ENCODE measurements around the gene PCDHGA7.
"Not testable (repeated sequence)": the region's sequence is repeated elsewhere in the genome, so short reads cannot be mapped to it uniquely, and the experiment has no call there.

The PCDHGA7 gene

DNA sequence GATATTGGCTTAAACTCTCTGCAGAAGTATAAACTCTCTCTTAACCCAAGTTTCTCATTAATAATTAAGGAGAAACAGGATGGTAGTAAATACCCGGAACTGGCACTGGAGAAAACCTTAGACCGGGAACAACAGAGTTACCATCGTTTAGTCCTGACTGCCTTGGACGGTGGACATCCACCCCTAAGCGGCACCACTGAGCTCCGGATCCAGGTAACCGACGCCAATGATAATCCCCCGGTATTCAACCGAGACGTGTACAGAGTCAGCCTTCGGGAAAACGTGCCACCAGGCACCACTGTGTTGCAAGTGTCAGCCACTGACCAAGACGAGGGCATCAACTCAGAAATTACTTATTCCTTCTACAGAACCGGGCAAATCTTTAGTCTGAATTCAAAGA is 16.1 kb downstream of the PCDHGA7 start:
- no peak for DNase-seq (ENCODE audit: low read depth in 2 of 2)

DNA sequence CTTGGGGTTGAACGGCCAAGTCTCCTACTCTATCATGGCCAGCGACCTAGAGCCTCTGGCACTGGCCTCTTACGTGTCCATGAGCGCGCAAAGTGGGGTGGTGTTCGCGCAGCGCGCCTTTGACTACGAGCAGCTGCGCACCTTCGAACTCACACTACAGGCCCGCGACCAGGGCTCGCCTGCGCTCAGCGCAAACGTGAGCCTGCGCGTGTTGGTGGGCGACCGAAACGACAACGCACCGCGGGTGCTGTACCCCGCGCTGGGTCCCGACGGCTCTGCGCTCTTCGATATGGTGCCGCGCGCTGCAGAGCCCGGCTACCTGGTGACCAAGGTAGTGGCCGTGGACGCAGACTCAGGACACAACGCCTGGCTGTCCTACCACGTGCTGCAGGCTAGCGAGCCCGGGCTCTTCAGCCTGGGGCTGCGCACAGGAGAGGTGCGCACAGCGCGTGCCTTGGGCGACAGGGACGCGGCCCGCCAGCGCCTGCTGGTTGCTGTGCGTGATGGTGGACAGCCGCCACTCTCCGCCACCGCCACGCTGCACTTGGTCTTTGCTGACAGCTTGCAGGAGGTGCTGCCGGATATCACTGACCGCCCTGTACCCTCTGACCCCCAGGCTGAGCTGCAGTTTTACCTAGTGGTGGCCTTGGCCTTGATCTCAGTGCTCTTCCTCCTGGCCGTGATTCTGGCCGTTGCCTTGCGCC is 17.2 kb downstream of the PCDHGA7 start:
- DNase-seq (ENCODE audit: low read depth in 2 of 2), result no peak

DNA sequence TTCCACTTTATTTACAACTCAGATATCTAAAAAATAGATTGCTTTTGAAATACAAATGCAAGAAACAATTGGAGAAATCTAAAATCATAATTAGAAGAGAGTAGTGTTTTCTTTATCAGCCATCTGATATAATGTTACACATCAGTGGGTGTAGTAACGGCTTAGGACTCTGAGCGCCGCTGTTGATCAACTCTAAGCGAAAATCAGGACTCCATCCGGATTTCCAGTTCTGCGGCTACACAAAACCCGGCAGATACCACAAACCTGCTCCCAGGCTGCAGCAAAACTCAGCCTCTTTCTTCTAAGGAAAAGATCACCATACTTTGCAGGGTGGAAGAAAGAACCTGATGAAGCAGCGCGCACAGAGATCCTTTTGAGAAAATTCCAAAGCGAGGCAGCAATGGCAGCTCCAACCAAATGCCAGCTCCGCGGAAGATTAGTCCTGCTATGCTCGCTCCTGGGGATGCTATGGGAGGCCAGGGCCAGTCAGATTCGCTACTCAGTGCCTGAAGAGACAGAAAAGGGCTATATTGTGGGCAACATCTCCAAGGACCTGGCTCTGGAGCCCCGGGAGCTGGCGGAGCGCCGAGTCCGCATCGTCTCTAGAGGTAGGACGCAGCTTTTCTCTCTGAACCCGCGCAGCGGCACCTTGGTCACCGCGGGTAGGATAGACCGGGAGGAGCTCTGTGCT is 20.2 kb downstream of the PCDHGA7 start, which contains the start of gene PCDHGA9:
Gene PCDHGA9 (plus strand): TSS at position 226 of the 691 bp plus-strand sequence. CDS start 175 bp downstream, at position 401.
- no peak for DNase-seq (ENCODE audit: low read depth in 2 of 2)

DNA sequence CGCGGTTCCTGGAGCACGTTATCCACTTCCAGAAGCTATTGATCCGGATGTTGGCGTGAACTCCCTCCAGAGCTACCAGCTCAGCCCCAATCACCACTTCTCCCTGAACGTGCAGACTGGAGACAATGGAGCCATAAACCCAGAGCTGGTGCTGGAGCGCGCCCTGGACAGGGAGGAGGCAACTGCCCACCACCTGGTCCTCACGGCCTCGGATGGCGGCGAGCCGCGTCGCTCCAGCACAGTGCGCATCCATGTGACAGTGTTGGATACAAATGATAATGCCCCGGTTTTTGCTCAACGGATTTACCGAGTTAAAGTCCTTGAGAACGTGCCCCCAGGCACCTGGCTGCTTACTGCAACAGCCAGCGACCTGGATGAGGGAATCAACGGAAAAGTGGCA is 20.8 kb downstream of the PCDHGA7 start:
- no peak for DNase-seq (ENCODE audit: low read depth in 2 of 2)

DNA sequence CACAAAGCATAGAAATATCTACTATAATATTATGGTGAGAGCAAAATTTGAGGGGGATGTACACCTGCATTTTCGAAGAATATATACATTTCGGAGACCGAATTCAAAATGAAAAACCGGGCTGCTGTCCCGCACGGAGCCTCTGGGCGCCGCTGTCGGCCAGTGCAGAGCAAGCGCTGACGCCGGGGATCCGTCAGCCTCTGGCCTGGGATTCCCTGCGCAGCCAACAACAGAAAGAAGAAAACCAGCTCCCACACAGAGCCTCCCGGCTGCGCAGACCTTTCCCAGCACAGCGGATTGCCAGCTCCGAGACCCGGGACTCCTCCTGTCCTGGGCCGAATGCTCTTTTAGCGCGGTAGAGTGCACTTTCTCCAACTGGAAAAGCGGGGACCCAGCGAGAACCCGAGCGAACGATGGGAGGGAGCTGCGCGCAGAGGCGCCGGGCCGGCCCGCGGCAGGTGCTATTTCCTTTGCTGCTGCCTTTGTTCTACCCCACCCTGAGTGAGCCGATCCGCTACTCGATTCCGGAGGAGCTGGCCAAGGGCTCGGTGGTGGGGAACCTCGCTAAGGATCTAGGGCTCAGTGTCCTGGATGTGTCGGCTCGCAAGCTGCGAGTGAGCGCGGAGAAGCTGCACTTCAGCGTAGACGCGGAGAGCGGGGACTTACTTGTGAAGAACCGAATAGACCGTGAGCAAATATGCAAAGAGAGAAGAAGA is 25.4 kb downstream of the PCDHGA7 start, which contains the start of gene PCDHGB6:
Gene PCDHGB6 (plus strand): TSS at position 232 of the 716 bp plus-strand sequence. CDS start 182 bp downstream, at position 414.
- DNase-seq (ENCODE audit: low read depth in 2 of 2), result not testable (repeated sequence)

DNA sequence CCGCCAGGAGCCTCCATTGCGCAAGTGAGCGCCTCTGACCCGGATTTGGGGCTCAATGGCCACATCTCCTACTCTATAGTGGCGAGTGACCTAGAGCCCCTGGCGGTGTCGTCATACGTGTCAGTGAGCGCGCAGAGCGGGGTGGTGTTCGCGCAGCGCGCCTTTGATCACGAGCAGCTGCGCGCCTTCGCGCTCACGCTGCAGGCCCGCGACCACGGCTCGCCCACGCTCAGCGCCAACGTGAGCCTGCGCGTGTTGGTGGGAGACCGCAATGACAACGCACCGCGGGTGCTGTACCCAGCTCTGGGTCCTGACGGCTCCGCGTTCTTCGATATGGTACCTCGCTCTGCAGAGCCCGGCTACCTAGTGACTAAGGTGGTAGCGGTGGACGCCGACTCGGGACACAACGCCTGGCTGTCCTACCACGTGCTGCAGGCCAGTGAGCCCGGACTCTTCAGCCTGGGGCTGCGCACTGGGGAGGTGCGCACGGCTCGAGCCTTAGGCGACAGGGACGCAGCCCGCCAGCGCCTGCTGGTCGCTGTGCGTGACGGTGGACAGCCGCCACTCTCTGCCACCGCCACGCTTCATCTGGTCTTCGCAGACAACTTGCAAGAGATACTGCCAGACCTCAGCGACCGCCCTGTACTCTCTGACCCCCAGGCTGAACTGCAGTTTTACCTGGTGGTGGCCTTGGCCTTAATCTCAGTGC is 27.2 kb downstream of the PCDHGA7 start:
- DNase-seq (ENCODE audit: low read depth in 2 of 2), result no peak

DNA sequence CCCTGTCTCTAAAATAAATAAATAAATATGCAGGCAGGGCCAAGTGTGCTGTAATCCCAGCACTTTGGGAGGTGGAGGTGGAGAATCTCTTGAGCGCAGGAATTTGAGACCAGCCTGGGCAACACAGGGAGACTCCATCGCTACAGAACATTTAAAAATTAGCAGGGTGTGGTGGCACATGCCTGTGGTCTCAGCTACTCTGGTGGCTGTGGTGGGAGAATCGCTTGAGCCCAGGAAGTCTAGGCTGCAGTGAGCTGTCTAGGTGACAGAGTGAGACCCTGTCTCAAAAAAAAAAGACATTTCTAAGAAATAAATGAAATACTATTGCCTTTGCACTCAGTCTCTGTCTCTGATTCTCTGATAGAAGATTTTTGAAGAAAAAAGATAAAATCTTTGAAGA is 29.0 kb downstream of the PCDHGA7 start:
- DNase-seq (ENCODE audit: low read depth in 2 of 2), result no peak

DNA sequence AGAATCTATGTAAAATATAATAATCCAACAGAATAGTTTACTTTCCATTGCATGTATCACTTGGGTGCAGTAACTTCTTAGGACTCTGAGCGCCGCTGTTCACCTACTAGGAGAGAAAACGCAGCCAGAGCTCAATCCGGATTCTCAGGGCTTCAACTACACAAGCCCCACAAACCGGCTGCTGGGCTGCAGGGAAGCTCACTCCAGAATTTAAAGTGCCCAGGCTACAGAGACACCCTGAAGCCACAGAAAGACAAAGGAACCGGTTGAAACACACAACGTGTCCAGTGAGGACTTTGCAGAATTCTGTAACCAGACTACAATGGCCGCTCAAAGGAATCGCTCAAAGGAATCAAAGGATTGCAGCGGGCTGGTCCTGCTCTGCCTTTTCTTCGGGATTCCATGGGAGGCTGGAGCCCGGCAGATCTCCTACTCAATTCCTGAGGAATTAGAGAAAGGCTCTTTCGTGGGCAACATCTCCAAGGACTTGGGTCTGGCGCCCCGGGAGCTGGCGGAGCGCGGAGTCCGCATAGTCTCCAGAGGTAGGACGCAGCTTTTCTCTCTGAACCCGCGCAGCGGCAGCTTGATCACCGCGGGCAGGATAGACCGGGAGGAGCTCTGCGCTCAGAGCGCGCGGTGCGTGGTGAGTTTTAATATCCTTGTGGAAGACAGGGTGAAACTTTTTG is 30.5 kb downstream of the PCDHGA7 start, which contains the start of gene PCDHGA10:
Gene PCDHGA10 (plus strand): TSS at position 134 of the 686 bp plus-strand sequence. CDS start 189 bp downstream, at position 323.
- peak in 1 of 2 donors; percentile 38 for DNase-seq (ENCODE audit: low read depth in 2 of 2)

DNA sequence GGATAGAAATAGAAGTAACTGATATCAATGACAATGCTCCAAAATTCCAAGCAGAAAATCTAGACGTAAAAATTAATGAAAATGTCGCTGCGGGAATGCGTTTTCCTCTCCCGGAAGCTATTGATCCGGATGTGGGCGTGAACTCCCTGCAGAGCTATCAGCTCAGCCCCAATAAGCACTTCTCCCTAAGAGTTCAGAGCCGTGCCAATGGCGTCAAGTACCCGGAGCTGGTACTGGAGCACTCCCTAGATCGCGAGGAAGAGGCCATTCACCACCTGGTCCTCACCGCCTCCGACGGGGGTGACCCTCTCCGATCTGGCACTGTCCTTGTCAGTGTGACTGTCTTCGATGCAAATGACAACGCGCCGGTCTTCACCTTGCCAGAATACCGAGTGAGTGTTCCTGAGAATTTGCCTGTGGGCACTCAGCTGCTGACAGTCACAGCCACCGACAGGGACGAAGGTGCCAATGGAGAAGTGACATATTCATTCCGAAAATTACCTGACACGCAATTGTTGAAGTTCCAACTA is 31.1 kb downstream of the PCDHGA7 start:
- DNase-seq (ENCODE audit: low read depth in 2 of 2), result no peak

DNA sequence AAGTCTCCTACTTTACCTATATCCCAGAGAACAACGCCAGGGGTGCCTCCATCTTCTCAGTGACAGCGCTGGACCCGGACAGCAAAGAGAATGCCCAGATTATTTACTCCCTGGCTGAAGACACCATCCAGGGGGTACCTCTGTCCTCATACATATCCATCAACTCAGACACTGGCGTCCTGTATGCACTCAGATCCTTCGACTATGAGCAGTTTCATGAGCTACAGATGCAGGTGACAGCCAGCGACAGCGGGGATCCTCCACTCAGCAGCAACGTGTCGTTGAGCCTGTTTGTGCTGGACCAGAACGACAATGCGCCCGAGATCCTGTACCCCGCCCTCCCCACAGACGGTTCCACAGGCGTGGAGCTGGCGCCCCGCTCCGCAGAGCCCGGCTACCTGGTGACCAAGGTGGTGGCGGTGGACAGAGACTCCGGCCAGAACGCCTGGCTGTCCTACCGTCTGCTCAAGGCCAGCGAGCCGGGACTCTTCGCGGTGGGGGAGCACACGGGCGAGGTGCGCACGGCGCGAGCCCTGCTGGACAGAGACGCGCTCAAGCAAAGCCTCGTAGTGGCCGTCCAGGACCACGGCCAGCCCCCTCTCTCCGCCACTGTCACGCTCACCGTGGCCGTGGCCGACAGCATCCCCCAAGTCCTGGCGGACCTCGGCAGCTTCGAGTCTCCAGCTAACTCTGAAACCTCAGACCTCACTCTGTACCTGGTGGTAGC is 32.2 kb downstream of the PCDHGA7 start:
- not testable (repeated sequence) for DNase-seq (ENCODE audit: low read depth in 2 of 2)

DNA sequence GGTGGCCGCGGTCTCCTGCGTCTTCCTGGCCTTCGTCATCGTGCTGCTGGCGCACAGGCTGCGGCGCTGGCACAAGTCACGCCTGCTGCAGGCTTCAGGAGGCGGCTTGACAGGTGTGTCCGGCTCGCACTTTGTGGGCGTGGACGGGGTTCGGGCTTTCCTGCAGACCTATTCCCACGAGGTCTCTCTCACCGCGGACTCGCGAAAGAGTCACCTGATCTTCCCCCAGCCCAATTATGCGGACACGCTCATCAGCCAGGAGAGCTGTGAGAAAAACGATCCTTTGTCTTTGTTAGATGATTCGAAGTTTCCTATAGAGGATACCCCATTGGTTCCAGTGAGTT is 32.7 kb downstream of the PCDHGA7 start:
- DNase-seq (ENCODE audit: low read depth in 2 of 2), result not testable (repeated sequence)

DNA sequence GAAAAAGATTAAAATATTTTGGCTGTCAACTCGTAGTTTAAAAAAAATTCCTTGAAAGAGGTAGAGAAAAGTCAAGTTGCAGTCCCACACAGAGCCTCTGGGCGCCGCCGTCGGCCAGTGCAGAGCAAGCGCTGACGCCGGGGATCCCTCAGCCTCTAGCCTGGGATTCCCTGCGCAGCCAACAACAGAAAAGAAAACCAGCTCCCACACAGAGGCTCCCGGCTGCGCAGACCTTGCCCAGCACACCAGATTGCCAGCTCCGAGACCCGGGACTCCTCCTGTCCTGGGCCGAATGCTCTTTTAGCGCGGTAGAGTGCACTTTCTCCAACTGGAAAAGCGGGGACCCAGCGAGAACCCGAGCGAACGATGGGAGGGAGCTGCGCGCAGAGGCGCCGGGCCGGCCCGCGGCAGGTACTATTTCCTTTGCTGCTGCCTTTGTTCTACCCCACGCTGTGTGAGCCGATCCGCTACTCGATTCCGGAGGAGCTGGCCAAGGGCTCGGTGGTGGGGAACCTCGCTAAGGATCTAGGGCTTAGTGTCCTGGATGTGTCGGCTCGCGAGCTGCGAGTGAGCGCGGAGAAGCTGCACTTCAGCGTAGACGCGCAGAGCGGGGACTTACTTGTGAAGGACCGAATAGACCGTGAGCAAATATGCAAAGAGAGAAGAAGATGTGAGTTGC is 35.1 kb downstream of the PCDHGA7 start, which contains the start of gene PCDHGB7:
Gene PCDHGB7 (plus strand): TSS at position 184 of the 679 bp plus-strand sequence. CDS start 183 bp downstream, at position 367.
- DNase-seq (ENCODE audit: low read depth in 2 of 2), result not testable (repeated sequence)

DNA sequence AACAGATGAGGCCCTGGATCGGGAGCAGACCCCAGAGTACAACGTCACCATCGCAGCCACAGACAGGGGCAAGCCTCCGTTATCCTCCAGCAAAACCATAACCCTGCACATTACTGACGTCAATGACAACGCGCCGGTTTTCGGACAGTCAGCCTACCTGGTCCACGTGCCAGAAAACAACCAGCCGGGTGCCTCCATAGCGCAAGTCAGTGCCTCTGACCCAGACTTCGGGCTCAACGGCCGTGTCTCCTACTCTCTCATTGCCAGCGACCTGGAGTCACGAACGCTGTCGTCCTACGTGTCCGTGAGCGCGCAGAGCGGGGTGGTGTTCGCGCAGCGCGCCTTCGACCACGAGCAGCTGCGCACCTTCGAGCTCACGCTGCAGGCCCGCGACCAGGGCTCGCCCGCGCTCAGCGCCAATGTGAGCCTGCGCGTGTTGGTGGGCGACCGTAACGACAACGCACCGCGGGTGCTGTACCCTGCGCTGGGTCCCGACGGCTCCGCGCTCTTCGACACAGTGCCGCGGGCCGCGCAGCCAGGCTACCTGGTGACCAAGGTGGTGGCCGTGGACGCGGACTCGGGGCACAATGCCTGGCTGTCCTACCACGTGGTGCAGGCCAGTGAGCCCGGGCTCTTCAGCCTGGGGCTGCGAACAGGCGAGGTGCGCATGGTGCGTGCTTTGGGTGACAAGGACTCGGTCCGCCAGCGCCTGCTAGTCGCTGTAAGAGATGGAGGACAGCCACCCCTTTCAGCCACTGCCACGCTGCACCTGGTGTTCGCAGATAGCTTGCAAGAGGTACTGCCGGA is 36.7 kb downstream of the PCDHGA7 start:
- no peak for DNase-seq (ENCODE audit: low read depth in 2 of 2)

DNA sequence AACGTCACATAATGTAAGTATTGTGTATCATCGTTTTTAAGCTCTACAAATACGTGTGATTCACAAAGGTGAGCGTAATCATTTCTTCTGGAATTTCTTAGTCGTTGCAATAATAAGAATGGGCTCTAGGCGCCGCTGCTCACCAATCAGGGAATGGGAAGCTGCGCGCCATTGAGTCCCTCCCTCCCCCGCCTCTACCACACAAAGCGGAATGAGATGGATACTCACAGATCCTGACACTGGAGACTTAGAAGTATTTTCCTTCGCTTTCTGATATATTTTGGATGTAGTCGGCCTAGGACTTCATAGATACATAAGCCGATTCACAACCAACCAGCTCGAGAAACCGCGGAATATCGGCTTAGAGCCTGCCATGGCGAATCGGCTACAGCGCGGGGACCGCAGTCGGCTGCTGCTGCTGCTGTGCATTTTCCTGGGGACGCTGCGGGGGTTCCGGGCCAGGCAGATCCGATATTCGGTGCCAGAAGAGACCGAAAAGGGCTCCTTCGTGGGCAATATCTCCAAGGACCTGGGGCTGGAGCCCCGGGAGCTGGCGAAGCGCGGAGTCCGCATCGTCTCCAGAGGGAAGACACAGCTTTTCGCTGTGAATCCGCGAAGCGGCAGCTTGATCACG is 38.4 kb downstream of the PCDHGA7 start, which contains the start of gene PCDHGA11:
Gene PCDHGA11 (plus strand): TSS at position 197 of the 634 bp plus-strand sequence. CDS start 177 bp downstream, at position 374.
- no peak for DNase-seq (ENCODE audit: low read depth in 2 of 2)

DNA sequence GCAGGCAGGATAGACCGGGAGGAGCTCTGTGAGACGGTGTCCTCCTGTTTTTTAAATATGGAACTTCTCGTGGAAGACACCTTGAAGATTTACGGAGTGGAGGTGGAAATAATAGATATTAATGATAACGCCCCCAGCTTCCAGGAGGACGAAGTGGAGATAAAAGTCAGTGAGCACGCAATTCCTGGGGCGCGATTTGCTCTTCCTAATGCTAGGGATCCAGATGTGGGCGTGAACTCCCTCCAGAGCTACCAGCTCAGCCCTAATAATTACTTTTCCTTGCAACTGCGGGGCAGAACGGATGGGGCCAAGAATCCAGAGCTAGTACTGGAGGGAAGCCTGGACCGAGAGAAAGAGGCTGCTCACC is 38.9 kb downstream of the PCDHGA7 start:
- no peak for DNase-seq (ENCODE audit: low read depth in 2 of 2)

DNA sequence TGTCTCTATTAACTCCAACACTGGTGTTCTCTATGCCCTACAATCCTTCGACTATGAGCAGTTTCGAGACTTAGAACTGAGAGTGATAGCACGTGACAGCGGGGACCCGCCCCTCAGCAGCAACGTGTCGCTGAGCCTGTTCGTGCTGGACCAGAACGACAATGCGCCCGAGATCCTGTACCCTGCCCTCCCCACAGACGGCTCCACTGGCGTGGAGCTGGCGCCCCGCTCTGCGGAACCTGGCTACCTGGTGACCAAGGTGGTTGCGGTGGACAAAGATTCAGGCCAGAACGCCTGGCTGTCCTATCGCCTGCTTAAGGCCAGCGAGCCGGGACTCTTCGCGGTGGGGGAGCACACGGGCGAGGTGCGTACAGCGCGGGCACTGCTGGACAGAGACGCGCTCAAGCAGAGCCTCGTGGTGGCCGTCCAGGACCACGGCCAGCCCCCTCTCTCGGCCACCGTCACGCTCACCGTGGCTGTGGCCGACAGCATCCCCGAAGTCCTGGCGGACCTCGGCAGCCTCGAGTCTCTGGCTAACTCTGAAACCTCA is 40.3 kb downstream of the PCDHGA7 start:
- no peak for DNase-seq (ENCODE audit: low read depth in 2 of 2)

DNA sequence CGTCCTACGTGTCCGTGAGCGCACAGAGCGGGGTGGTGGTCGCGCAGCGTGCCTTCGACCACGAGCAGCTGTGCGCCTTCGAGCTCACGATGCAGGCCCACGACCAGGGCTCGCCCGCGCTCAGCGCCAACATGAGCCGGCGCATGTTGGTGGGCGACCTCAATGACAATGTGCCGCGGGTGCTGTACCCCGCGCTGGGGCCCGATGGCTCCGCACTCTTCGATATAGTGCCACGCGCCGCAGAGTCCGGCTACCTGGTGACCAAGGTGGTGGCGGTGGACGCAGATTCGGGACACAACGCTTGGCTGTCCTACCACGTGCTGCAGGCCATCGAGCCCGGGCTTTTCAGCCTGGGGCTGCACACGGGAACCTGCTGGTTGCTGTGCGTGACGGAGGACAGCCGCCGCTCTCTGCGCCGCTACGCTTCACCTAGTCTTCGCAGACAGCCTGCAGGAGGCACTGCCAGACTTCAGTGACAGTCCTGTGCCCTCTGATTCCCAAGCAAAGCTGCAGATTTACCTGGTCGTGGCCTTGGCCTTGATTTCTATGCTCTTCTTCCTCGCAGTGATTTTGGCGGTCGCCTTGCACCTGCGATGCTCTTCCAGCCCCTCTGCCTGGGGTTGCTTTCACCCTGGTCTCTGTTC is 45.4 kb downstream of the PCDHGA7 start:
- DNase-seq (ENCODE audit: low read depth in 2 of 2), result no peak

Data from activated CD8-positive, alpha-beta memory T cell treated with anti-CD3 and anti-CD28 coated beads for 4 hours (primary cell).